GM12878 (cell line): Measurements from ENCODE around the gene GCM1. TPM values are rescaled to one million over a fixed set of nuclear protein-coding genes. Genes with fewer than 3 reads are reported as not detected.

Source experiments
- ATAC-seq: fragments of 200-7000 bp; cut with Tn5 transposase; 3 replicates; pipeline ENCODE4 v1.9.1; 2020; ENCODE audit warnings: mild to moderate bottlenecking, moderate library complexity
- BruUV-seq: library from RNA; stranded (reverse); fragments of 400-500 nt; replicated peaks from 2 replicates; lab custom pipeline; 2021; lab: Mats Ljungman, UMichigan
- CTCF ChIA-PET: fragments of 300-600 bp; sonication (Branson Sonifier 250); formaldehyde crosslinking; extraction: SDS; loops from one replicate; lab custom pipeline; 2021; ENCODE audit warnings: inconsistent platforms; lab: Yijun Ruan, JAX
- POLR2A ChIA-PET: fragments of 350-600 bp; formaldehyde crosslinking; extraction: SDS; loops from one replicate; lab custom pipeline; 2021; ENCODE audit warnings: inconsistent platforms; lab: Charles Lee
- RAD21 ChIA-PET: fragments of 300-600 bp; sonication (Branson Sonifier 250); formaldehyde crosslinking; loops from one replicate; lab custom pipeline; 2023; ENCODE audit warnings: antibody characterized with exemption; ENCODE audit not compliant: unreplicated experiment; lab: Charles Lee
- SMC1A ChIA-PET: fragments of 300-600 bp; sonication (Branson Sonifier 250); formaldehyde crosslinking; loops from one replicate; lab custom pipeline; 2023; ENCODE audit not compliant: unreplicated experiment, uncharacterized antibody; lab: Charles Lee
- DNase-seq: peaks from one replicate; pipeline ENCODE4 v3.0.0-alpha.2; 2011; ENCODE audit warnings: low read depth, low spot score
- FAIRE-seq: peaks from 3 replicates; lab custom pipeline; 2011; peaks lifted over from hg19 to GRCh38; lab: Jason Lieb, UNC
- H2AFZ ChIP-seq: 2 replicates; pipeline ENCODE4 v1.6.0; 2011; ENCODE audit warnings: low read depth, low read length, control low read depth; ENCODE audit not compliant: control insufficient read depth
- H3K27ac ChIP-seq: 2 replicates; pipeline ENCODE4 v1.5.1; 2011; ENCODE audit warnings: control low read depth; ENCODE audit not compliant: control insufficient read depth, insufficient read depth
- H3K27me3 ChIP-seq, 2 experiments: replicated peaks in 1 of 2; 2 replicates each; pipeline versions ENCODE4 v1.6.0 to v1.6.1; 2011; ENCODE audit warnings: low read length in 1 of 2; ENCODE audit not compliant: control insufficient read depth in 2 of 2, insufficient read depth in 2 of 2
- H3K36me3 ChIP-seq, 2 experiments: 2 replicates each; pipeline ENCODE4 v1.5.1; 2011; ENCODE audit warnings: low read length in 1 of 2; ENCODE audit not compliant: control insufficient read depth in 2 of 2, insufficient read depth in 2 of 2
- H3K4me1 ChIP-seq: 2 replicates; pipeline ENCODE4 v1.6.1; 2011; ENCODE audit warnings: mild to moderate bottlenecking, low read length, moderate library complexity, mixed read lengths; ENCODE audit not compliant: control insufficient read depth, insufficient read depth
- H3K4me2 ChIP-seq: 2 replicates; pipeline ENCODE4 v1.6.0; 2011; ENCODE audit warnings: control low read depth; ENCODE audit not compliant: control insufficient read depth, insufficient read depth
- H3K4me3 ChIP-seq: fragments of 200-600 bp; sonication (generic); 2 replicates; pipeline ENCODE4 v1.5.1; 2016
- H3K79me2 ChIP-seq: 2 replicates; pipeline ENCODE4 v1.6.0; 2011; ENCODE audit warnings: low read length; ENCODE audit not compliant: control insufficient read depth, insufficient read depth
- H3K9ac ChIP-seq: 2 replicates; pipeline ENCODE4 v1.8.0; 2011; ENCODE audit warnings: low read length, control low read depth, mixed read lengths; ENCODE audit not compliant: control insufficient read depth, insufficient read depth
- H3K9me3 ChIP-seq: replicated peaks from 3 replicates; pipeline ENCODE4 v1.5.1; 2011; ENCODE audit warnings: mild to moderate bottlenecking, low read length; ENCODE audit not compliant: control insufficient read depth, insufficient read depth
- H4K20me1 ChIP-seq: 2 replicates; pipeline ENCODE4 v1.6.0; 2011; ENCODE audit not compliant: control insufficient read depth, insufficient read depth
- CHD1 ChIP-seq: IDR thresholded peaks from 2 replicates; pipeline ENCODE4 v1.6.1; 2012; ENCODE audit warnings: low read depth, low read length, improper control_type of control experiment
- CHD2 ChIP-seq: IDR thresholded peaks from 2 replicates; pipeline ENCODE4 v1.6.1; 2011; ENCODE audit warnings: low read depth, low read length, improper control_type of control experiment, borderline replicate concordance
- ESRRA ChIP-seq: IDR thresholded peaks from 2 replicates; pipeline ENCODE4 v1.6.1; 2012; ENCODE audit warnings: mild to moderate bottlenecking, low read length, improper control_type of control experiment
- FOS ChIP-seq: IDR thresholded peaks from 3 replicates; pipeline ENCODE4 v1.6.1; 2011; ENCODE audit warnings: borderline replicate concordance; ENCODE audit not compliant: insufficient read length; ENCODE audit errors: extremely low read depth
- IRF5 ChIP-seq: fragments of 450-650 bp; IDR thresholded peaks from 2 replicates; pipeline ENCODE4 v1.6.1; 2017; ENCODE audit warnings: borderline replicate concordance
- KAT2A ChIP-seq: conservative IDR thresholded peaks from 2 replicates; pipeline ENCODE4 v1.6.1; 2011; ENCODE audit warnings: low read depth, low read length; ENCODE audit not compliant: control insufficient read depth
- NBN ChIP-seq: fragments of 450-650 bp; IDR thresholded peaks from 2 replicates; pipeline ENCODE4 v1.6.1; 2016
- PML ChIP-seq: IDR thresholded peaks from 2 replicates; pipeline ENCODE4 v1.6.1; 2012; ENCODE audit warnings: low read length, inconsistent platforms
- PRDM15 ChIP-seq: fragments of 450-650 bp; formaldehyde crosslinking; IDR thresholded peaks from 2 replicates; pipeline ENCODE4 v1.4.0; 2020; ENCODE audit warnings: mild to moderate bottlenecking, moderate library complexity
- RFX5 ChIP-seq: IDR thresholded peaks from 2 replicates; pipeline ENCODE4 v1.6.1; 2011; ENCODE audit warnings: low read depth, low read length, improper control_type of control experiment
- RUNX3 ChIP-seq: IDR thresholded peaks from 2 replicates; pipeline ENCODE4 v1.6.1; 2012; ENCODE audit warnings: low read length, inconsistent platforms
- SIN3A ChIP-seq: IDR thresholded peaks from 2 replicates; pipeline ENCODE4 v1.6.1; 2012; ENCODE audit warnings: low read depth, low read length, improper control_type of control experiment
- SMC3 ChIP-seq: IDR thresholded peaks from 2 replicates; pipeline ENCODE4 v1.6.1; 2011; ENCODE audit warnings: low read length, improper control_type of control experiment, borderline replicate concordance
- USF1 ChIP-seq: IDR thresholded peaks from 2 replicates; pipeline ENCODE4 v1.6.1; 2011; ENCODE audit warnings: borderline replicate concordance, low read depth, mild to moderate bottlenecking, moderate library complexity, mixed read lengths, low read length; ENCODE audit not compliant: insufficient read depth; ENCODE audit errors: extremely low read length
- ZNF24 ChIP-seq: fragments of 450-650 bp; IDR thresholded peaks from 2 replicates; pipeline ENCODE4 v1.6.1; 2017; ENCODE audit warnings: antibody characterized with exemption, mild to moderate bottlenecking
- WGBS: methylation state at CpG from one replicate; pipeline ENCODE4 v1.1.6; 2016; ENCODE audit warnings: low lambda C conversion rate; ENCODE audit not compliant: insufficient replicate concordance, insufficient coverage; ENCODE audit errors: missing lambda C conversion rate; 5-methylcytosine and 5-hydroxymethylcytosine counted together
- in situ Hi-C: fragments of 300-500 bp; cut with MboI; formaldehyde crosslinking; loops from 9 replicates; pipeline ENCODE4 v1.14.3; 2018; ENCODE audit warnings: mixed read lengths
- intact Hi-C: fragments of 100-400 bp; cut with micrococcal nuclease; formaldehyde crosslinking; loops from one replicate; pipeline ENCODE4 v1.14.2; 2022; ENCODE audit not compliant: unreplicated experiment
- polyA plus RNA-seq, 11 experiments: library from polyadenylated mRNA; depleted of rRNA in 4 of 11; unstranded in 6 of 11; stranded (reverse) in 5 of 11; fragments of >200 nt; fragmentation: Nextera tagmentation in 4 of 11; fragmentation: Illumina TruSeq in 1 of 11; extraction: Ambion mirVana in 4 of 11; extraction: Trizol in 1 of 11; gene quantifications; 1 replicate in 1 of 11; 2 replicates in 10 of 11; pipeline versions ENCODE4 v1.2.1 to v1.2.3, GENCODE V29; 2011 to 2016; ENCODE audit warnings: inconsistent platforms in 2 of 11, missing spikeins in 2 of 11, low read depth in 1 of 11
- total RNA-seq, 4 experiments: library from RNA; depleted of rRNA in 3 of 4; stranded (reverse); fragments of >200 nt in 3 of 4; fragmentation: Illumina TruSeq in 1 of 4; extraction: Trizol in 1 of 4; gene quantifications; 2 replicates each; pipeline versions ENCODE4 v1.2.1 to v1.2.3, GENCODE V29; 2013 to 2021

GCM1 gene
- total and polyA plus RNA-seq, 10 of the 15 experiments (the other 5 are each of a cell fraction or from before 2014, with no cell fraction given): 0.04 to 0.08 (median 0.05) TPM; not detected in 5

- Histone ChIP-seq H3K9ac (no peak overlapping the region), H2AFZ (no peak overlapping the region), H3K4me3 (no peak overlapping the region), H3K9me3 (no peaks in the 10 kb centered on the region), H3K36me3 (no peaks in the 10 kb centered on the region), H3K79me2 (no peaks in the 10 kb centered on the region), H3K4me1 (peaks cover 7% of the 10 kb centered on the region; the same call in 1 of the 2 replicates), H3K27ac (no peak overlapping the region), H3K4me2 (no peak overlapping the region), H3K27me3 (no peaks in the 10 kb centered on the region), H4K20me1 (no peaks in the 10 kb centered on the region)
- WGBS: 50% methylated on average over 2 of the region's 2 CpGs
- RAD21 ChIA-PET: no interaction called here
- peak; percentile 61 for FAIRE-seq
- intact Hi-C loops (loop anchor here (5.0 kb wide), 1 partner anchor 373 kb away; no protein-coding TSS in a partner anchor), in situ Hi-C loops (no loop called here)
- SMC1A ChIA-PET: no interaction called here
- CTCF ChIA-PET: interaction anchor here (1.5 kb wide), 1 partner anchor 374 kb away, joined by 4 read pairs; no protein-coding TSS in a partner anchor
- peak; percentile 92 for ATAC-seq
- POLR2A ChIA-PET: interaction anchor here (0.6 kb wide), 1 partner anchor 809 kb away, joined by 5 read pairs; no protein-coding TSS in a partner anchor
- BruUV-seq: no TSS peak
- DNase-seq: no peak
- TF ChIP-seq RFX5 (no peak), CHD1 (no peak), PML (no peak), CHD2 (no peak), KAT2A (no peak), FOS (no peak), NBN (no peak), USF1 (no peak), IRF5 (no peak), SIN3A (no peak), RUNX3 (peak; percentile 71), ZNF24 (no peak), ESRRA (no peak), PRDM15 (CRISPR knock-in tag) (no peak), SMC3 (no peak)
Measured at GRCh38 chr6:53109612-53110011, 39.0 kb downstream of the GCM1 start.
